ENCODE measurements around the gene TAF4B. TPM values are rescaled to one million over a fixed set of nuclear protein-coding genes. Genes with fewer than 3 reads are reported as not detected.

Gene TAF4B
- total and polyA plus RNA-seq, 2 of the 8 experiments (the other 6 are each of a cell fraction or from before 2014, with no cell fraction given): 9.3 to 19.8 TPM

DNA sequence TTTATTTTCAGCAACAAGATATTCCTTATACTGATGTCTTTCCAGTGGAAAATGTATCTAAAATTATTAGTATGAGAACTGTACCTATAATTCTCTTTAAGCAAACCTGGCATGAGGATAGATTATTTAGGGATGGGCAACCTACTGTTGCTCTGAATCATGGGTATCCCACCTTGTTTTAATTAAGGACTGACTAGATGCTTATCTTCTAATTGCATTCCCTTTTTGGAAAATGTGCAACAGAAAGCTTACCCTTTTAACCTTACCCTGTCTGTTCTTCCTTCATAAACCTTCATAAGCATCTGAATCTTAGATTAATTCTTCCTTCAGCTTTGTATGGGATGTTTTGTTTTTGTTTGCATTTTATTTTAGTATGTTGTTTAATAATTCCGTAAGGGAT, 110.3 kb downstream of the TAF4B start:
- FAIRE-seq: no peak
- no peaks in the 10 kb centered on the region for H3K79me2 ChIP-seq (ENCODE audit: control insufficient read depth in 1 of 2, insufficient read depth in 2 of 2, low read length in 2 of 2)
- CTCF ChIA-PET (ENCODE audit: partially characterized antibody): no interaction called here
- whole genome bisulfite sequencing, 2 experiments (ENCODE audit: extremely low coverage in 1 of 2, insufficient coverage in 1 of 2, insufficient read length in 1 of 2, insufficient replicate concordance in 2 of 2, low coverage in 1 of 2, low lambda C conversion rate in 2 of 2, missing lambda C conversion rate in 1 of 2): 95% methylated on average over 1 of the region's 1 CpG; no CpG with 5 or more reads in 1 of the 2 experiments
- H2AFZ ChIP-seq (ENCODE audit: low read length): no peak overlapping the region
- H3K23ac ChIP-seq (ENCODE audit: insufficient read length): no peak overlapping the region
- H3K18ac ChIP-seq (ENCODE audit: extremely low read depth, low read length): no peak overlapping the region
- no peaks in the 10 kb centered on the region; a peak in 1 of 7 replicates for H3K4me1 ChIP-seq (replicated peaks in 1 of 4; ENCODE audit: control insufficient read depth in 3 of 4, insufficient read depth in 4 of 4, low read length in 3 of 4)
- H2BK5ac ChIP-seq (ENCODE audit: low read depth, low read length): no peak overlapping the region
- no peak overlapping the region for H4K5ac ChIP-seq (ENCODE audit: insufficient read length, low read depth, low read length)
- H2BK12ac ChIP-seq (ENCODE audit: low read depth, low read length): no peak overlapping the region
- POLR2A ChIA-PET (ENCODE audit: partially characterized antibody): no interaction called here
- no peak overlapping the region for H2BK20ac ChIP-seq (ENCODE audit: low read length)
- no peak overlapping the region for H2BK15ac ChIP-seq (ENCODE audit: low read length)
- no peaks in the 10 kb centered on the region for H3K9me3 ChIP-seq (ENCODE audit: insufficient read depth in 2 of 2, low read depth in 1 of 2, low read length in 1 of 2)
- H3K9ac ChIP-seq (replicated peaks in 1 of 4; ENCODE audit: extremely low read depth in 1 of 4, low read depth in 3 of 4, low read length in 3 of 4): no peak overlapping the region
- H2AK5ac ChIP-seq (ENCODE audit: low read depth, low read length): no peak overlapping the region
- H3K79me1 ChIP-seq (ENCODE audit: low read depth, low read length): no peaks in the 10 kb centered on the region
- H4K91ac ChIP-seq (replicated peaks; ENCODE audit: insufficient read length, low read length): no peak overlapping the region
- no peaks in the 10 kb centered on the region for H4K20me1 ChIP-seq (replicated peaks in 1 of 2; ENCODE audit: control insufficient read depth in 1 of 2, insufficient read depth in 2 of 2, low read length in 2 of 2)
- no peak for DNase-seq (ENCODE audit: low read depth in 1 of 2, low spot score in 2 of 2)
- no peak overlapping the region for H3K4me3 ChIP-seq (ENCODE audit: extremely low read depth in 1 of 4, insufficient read depth in 2 of 4, low read depth in 3 of 4, low read length in 4 of 4)
- no peaks in the 10 kb centered on the region for H3K23me2 ChIP-seq (ENCODE audit: low read depth, low read length)
- no peak overlapping the region for H4K8ac ChIP-seq (ENCODE audit: extremely low read depth, insufficient read depth, low read length)
- no peaks in the 10 kb centered on the region for H3K27me3 ChIP-seq (replicated peaks in 1 of 4; ENCODE audit: control insufficient read depth in 3 of 4, extremely low read depth in 1 of 4, insufficient read depth in 3 of 4, low read length in 3 of 4)
- H3K36me3 ChIP-seq (ENCODE audit: control insufficient read depth in 2 of 4, insufficient read depth in 4 of 4, low read length in 3 of 4): no peaks in the 10 kb centered on the region
- no peak overlapping the region for H3K14ac ChIP-seq (ENCODE audit: insufficient read length)
- H2BK120ac ChIP-seq (replicated peaks; ENCODE audit: low read depth, low read length): no peak overlapping the region
- no peak overlapping the region for H3K27ac ChIP-seq (ENCODE audit: low read depth, low read length)
- H3K56ac ChIP-seq (replicated peaks; ENCODE audit: insufficient read length, low read depth, low read length): no peak overlapping the region
- H3K4ac ChIP-seq (replicated peaks; ENCODE audit: insufficient read length, low read depth, low read length): no peak overlapping the region
- H3K4me2 ChIP-seq (ENCODE audit: insufficient read depth in 1 of 2, low read depth in 2 of 2, low read length in 2 of 2): no peak overlapping the region
- TF ChIP-seq CTBP2 (IDR thresholded peaks at IDR 0.05; ENCODE audit: borderline replicate concordance, insufficient read depth, insufficient read length, low read length) (no peak), BACH1 (IDR thresholded peaks at IDR 0.05; ENCODE audit: low read length) (no peak), SIN3A (conservative IDR thresholded peaks at IDR 0.05 in 1 of 2, IDR thresholded peaks at IDR 0.05 in 1 of 2; ENCODE audit: low read depth in 1 of 2, low read length in 2 of 2) (no peak), RFX5 (IDR thresholded peaks at IDR 0.05; ENCODE audit: borderline replicate concordance, low read depth, low read length) (no peak), POLR2AphosphoS5 (IDR thresholded peaks at IDR 0.05; ENCODE audit: low read depth, low read length) (no peak), ZNF274 (IDR thresholded peaks at IDR 0.05; ENCODE audit: borderline replicate concordance, extremely low read depth, low read length) (no peak), RNF2 (IDR thresholded peaks at IDR 0.05; ENCODE audit: borderline replicate concordance, low read depth, low read length, missing control alignments, poor library complexity, severe bottlenecking) (no peak), EP300 (IDR thresholded peaks at IDR 0.05; ENCODE audit: borderline replicate concordance in 1 of 2, low read depth in 2 of 2, low read length in 2 of 2) (no peak), CHD2 (IDR thresholded peaks at IDR 0.05; ENCODE audit: low read length) (no peak)
- TF ChIP-seq, protein P1, sequence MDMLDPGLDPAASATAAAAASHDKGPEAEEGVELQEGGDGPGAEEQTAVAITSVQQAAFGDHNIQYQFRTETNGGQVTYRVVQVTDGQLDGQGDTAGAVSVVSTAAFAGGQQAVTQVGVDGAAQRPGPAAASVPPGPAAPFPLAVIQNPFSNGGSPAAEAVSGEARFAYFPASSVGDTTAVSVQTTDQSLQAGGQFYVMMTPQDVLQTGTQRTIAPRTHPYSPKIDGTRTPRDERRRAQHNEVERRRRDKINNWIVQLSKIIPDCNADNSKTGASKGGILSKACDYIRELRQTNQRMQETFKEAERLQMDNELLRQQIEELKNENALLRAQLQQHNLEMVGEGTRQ (IDR thresholded peaks at IDR 0.05; ENCODE audit: low read length): no peak
- TF ChIP-seq, protein P2, sequence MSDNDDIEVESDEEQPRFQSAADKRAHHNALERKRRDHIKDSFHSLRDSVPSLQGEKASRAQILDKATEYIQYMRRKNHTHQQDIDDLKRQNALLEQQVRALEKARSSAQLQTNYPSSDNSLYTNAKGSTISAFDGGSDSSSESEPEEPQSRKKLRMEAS (IDR thresholded peaks at IDR 0.05): no peak
- TF ChIP-seq, protein P3, sequence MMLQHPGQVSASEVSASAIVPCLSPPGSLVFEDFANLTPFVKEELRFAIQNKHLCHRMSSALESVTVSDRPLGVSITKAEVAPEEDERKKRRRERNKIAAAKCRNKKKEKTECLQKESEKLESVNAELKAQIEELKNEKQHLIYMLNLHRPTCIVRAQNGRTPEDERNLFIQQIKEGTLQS (IDR thresholded peaks at IDR 0.05; ENCODE audit: insufficient read depth, low read depth, low read length): no peak
